Ovary (tissue), 9 donors: ENCODE results near the gene KDM4C. TPM values are rescaled to one million over a fixed set of nuclear protein-coding genes. Genes with fewer than 3 reads are reported as not detected.

Source experiments
- DNase-seq, 5 donors: peaks; one replicate each; pipeline ENCODE4 v3.0.0-alpha.2; 2019 to 2020
- H3K27ac ChIP-seq, 2 donors: fragments of 200-600 bp; one replicate each; pipeline versions ENCODE4 v1.5.1 to v1.8.0; 2019 to 2022
- H3K27me3 ChIP-seq: fragments of 200-600 bp; one replicate; pipeline ENCODE4 v1.8.0; 2022
- H3K36me3 ChIP-seq: fragments of 200-600 bp; sonication (generic); one replicate; pipeline ENCODE4 v1.5.1; 2019
- H3K4me1 ChIP-seq: one replicate; pipeline ENCODE4 v1.8.1; 2013; ENCODE audit warnings: mild to moderate bottlenecking, moderate library complexity; ENCODE audit not compliant: insufficient read depth
- H3K4me3 ChIP-seq: fragments of 200-600 bp; sonication (generic); one replicate; pipeline ENCODE4 v1.5.1; 2017
- H3K9me3 ChIP-seq, 2 donors: fragments of 200-600 bp in 1 of 2; sonication (generic) in 1 of 2; one replicate each; pipeline versions ENCODE4 v1.5.1 to v1.8.1; 2013 to 2019; ENCODE audit warnings: mild to moderate bottlenecking in 1 of 2, moderate library complexity in 1 of 2
- CTCF ChIP-seq, 3 donors: fragments of 450-650 bp in 2 of 3; fragments of 200-600 bp in 1 of 3; IDR thresholded peaks; one replicate each; pipeline versions ENCODE4 v1.5.1 to v1.8.0; 2016 to 2022; ENCODE audit warnings: antibody characterized with exemption in 3 of 3, mild to moderate bottlenecking in 1 of 3
- EP300 ChIP-seq: sonication (generic); formaldehyde crosslinking; IDR thresholded peaks from one replicate; pipeline ENCODE4 v1.6.1; 2017; ENCODE audit warnings: antibody characterized with exemption
- POLR2A ChIP-seq: fragments of 450-650 bp; IDR thresholded peaks from one replicate; pipeline ENCODE4 v1.6.1; 2017; ENCODE audit warnings: antibody characterized with exemption, mild to moderate bottlenecking, moderate library complexity
- WGBS, 3 donors: extraction: QIAGEN DNeasy Blood & Tissue Kit in 1 of 3; methylation state at CpG; one replicate each; pipeline versions ENCODE4 v1.1.5 to v1.1.7; 2013 to 2017; 5-methylcytosine and 5-hydroxymethylcytosine counted together
- intact Hi-C, 4 donors: fragments of 100-400 bp; cut with DNase I; formaldehyde crosslinking; loops; one replicate each; pipeline versions ENCODE4 v1.11.0 to v1.15.1; 2022 to 2023
- polyA plus RNA-seq, 2 donors: library from polyadenylated mRNA; stranded (reverse); fragments of 200-250 nt in 1 of 2; fragments of 350-450 nt in 1 of 2; fragmentation: Illumina TruSeq in 1 of 2; extraction: RNeasy Lipid Tissue Mini Kit (QIAGEN cat#74804) in 1 of 2; gene quantifications; one replicate each; pipeline ENCODE4 v1.2.3, GENCODE V29; 2013 to 2014
- total RNA-seq, 7 donors: library from RNA; depleted of rRNA in 2 of 7; stranded (reverse); fragments of >200 nt in 2 of 7; fragmentation: NEBNext Ultra II Directional in 3 of 7; extraction: Animal tissue kit (Norgen Biotek cat#: 25700) in 3 of 7; gene quantifications; one replicate each; pipeline versions ENCODE4 v1.1.0 to v1.2.4, GENCODE V29; 2016 to 2023
- donor health status: DM: no; HTN: no; CAD: no; lungs with moderate emphysema.
- donor health status: DM: no; HTN: no; CAD: no.
- donor health status: Bipolar disorder and iron deficiency.
- donor health status: DM: yes; HTN: yes; CAD: no.
- donor health status: DM: no; HTN: no; CAD: no.
- donor health status: DM: yes; HTN: yes; CAD: no.

Gene KDM4C
- total and polyA plus RNA-seq, 9 donors: 9.5 to 35.6 (median 26.7) TPM

GRCh38 chr9:6920041-6920440 is 162.3 kb downstream of the KDM4C start:
- Histone ChIP-seq H3K4me3 (no peak overlapping the region), H3K36me3 (no peaks in the 10 kb centered on the region), H3K27ac (no peak overlapping the region), H3K27me3 (no peaks in the 10 kb centered on the region), H3K9me3 (no peaks in the 10 kb centered on the region), H3K4me1 (no peaks in the 10 kb centered on the region)
- TF ChIP-seq EP300 (no peak), POLR2A (no peak), CTCF (IDR thresholded peaks at IDR 0.05) (no peak)
- DNase-seq: no peak
- intact Hi-C loops: no loop called here

- no peak overlapping the region for H3K4me3 ChIP-seq
- H3K9me3 ChIP-seq: no peaks in the 10 kb centered on the region
- no peaks in the 10 kb centered on the region for H3K27me3 ChIP-seq
- 90 to 97% (median 92%) methylated on average over 5 of the region's 5 CpGs for WGBS, 3 donors
- H3K4me1 ChIP-seq: no peaks in the 10 kb centered on the region
- no peak for DNase-seq
- H3K36me3 ChIP-seq: no peaks in the 10 kb centered on the region
- no peak overlapping the region for H3K27ac ChIP-seq
- TF ChIP-seq EP300 (no peak), CTCF (IDR thresholded peaks at IDR 0.05) (no peak), POLR2A (no peak)
- intact Hi-C loops: no loop called here
Observed at GRCh38 chr9:6921315-6921714, 163.5 kb downstream of the KDM4C start.

DNA sequence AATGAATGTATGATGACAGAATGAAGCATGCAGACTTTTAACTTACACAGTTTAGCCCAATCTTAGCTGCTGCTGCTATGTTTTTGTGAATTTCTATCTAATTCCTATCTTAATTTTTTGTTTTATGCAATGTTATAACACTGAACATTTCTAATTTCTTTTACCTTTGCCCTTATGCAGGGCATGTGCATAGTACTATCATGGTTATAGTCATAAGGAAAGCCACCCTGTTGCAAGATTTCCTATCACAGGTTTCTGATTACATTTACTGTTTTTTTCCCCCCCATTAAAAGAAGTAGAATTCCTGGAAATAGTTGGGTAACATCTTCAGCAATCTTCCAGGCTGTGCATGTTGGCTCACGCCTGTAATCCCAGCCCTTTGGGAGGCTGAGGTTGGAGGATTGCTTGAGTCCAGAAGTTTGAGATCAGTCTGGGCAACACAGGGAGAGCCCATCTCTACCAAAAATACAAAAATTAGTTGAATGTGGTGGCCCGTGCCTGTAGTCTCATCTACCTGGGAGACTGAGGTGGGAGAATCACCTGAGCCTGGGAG is 164.4 kb downstream of the KDM4C start:
- H3K27ac ChIP-seq: no peak overlapping the region
- no peaks in the 10 kb centered on the region for H3K4me1 ChIP-seq
- H3K36me3 ChIP-seq: no peaks in the 10 kb centered on the region
- intact Hi-C loops: no loop called here
- TF ChIP-seq CTCF (IDR thresholded peaks at IDR 0.05) (no peak), POLR2A (no peak), EP300 (no peak)
- no peak for DNase-seq
- H3K4me3 ChIP-seq: no peak overlapping the region
- WGBS, 3 donors: 96 to 97% (median 96%) methylated on average over 2 of the region's 2 CpGs
- H3K27me3 ChIP-seq: no peaks in the 10 kb centered on the region
- no peaks in the 10 kb centered on the region for H3K9me3 ChIP-seq

DNA sequence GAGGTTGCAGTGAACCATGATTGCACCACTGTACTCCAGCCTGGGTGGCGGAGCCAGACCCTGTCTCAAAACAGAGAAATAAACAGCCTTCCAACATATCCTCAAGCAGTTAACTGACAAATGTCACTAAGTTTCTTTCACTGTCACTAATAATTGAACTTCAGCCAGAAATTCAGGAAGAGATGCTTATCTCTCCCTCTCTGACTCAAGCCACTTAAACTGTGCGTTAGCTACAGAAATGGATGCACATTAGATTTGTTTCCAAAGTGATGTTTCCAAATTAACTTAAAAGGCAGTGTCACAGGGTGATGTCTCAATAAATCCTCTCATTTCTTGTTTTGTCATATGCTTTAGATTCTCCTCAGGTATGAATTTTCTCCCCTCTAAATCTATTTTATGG is 164.9 kb downstream of the KDM4C start:
- DNase-seq: no peak
- WGBS, 3 donors: 93 to 97% (median 97%) methylated on average over 2 of the region's 2 CpGs
- no peaks in the 10 kb centered on the region for H3K36me3 ChIP-seq
- no peaks in the 10 kb centered on the region for H3K9me3 ChIP-seq
- H3K4me3 ChIP-seq: no peak overlapping the region
- intact Hi-C loops: no loop called here
- H3K27me3 ChIP-seq: no peaks in the 10 kb centered on the region
- H3K27ac ChIP-seq: no peak overlapping the region
- TF ChIP-seq POLR2A (no peak), EP300 (no peak), CTCF (IDR thresholded peaks at IDR 0.05) (no peak)
- no peaks in the 10 kb centered on the region for H3K4me1 ChIP-seq

- Histone ChIP-seq H3K36me3 (no peaks in the 10 kb centered on the region), H3K4me1 (no peaks in the 10 kb centered on the region), H3K4me3 (no peak overlapping the region), H3K9me3 (no peaks in the 10 kb centered on the region), H3K27me3 (no peaks in the 10 kb centered on the region), H3K27ac (no peak overlapping the region)
- intact Hi-C loops: no loop called here
- WGBS, 3 donors: 89 to 91% (median 91%) methylated on average over 5 of the region's 5 CpGs
- DNase-seq: no peak
- TF ChIP-seq EP300 (no peak), POLR2A (no peak), CTCF (IDR thresholded peaks at IDR 0.05) (no peak)
Observed at GRCh38 chr9:6923086-6923485, 165.3 kb downstream of the KDM4C start.
